ENCODE results near the gene KPTN.

Gene KPTN

DNA sequence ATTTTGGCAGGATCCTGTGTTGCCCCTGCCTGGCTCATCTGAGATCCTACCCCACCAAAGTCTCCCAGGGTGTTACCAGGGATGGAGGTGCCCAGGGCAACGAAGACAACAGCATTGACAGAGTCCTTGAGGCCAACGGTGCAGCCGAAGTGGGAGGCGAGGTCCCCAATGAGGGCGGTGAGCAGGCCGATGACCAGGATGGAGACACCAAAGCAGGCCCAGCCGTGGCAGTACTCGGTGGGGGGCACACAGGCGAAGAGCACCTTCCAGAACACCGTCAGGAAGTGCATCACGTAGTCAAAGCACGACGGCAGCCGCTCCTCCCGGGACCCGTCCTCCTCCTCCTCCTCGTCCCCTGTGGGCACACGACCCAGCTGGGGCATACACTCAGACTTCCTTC is 51.9 kb downstream of the KPTN start:
- DNase-seq = no peak

DNA sequence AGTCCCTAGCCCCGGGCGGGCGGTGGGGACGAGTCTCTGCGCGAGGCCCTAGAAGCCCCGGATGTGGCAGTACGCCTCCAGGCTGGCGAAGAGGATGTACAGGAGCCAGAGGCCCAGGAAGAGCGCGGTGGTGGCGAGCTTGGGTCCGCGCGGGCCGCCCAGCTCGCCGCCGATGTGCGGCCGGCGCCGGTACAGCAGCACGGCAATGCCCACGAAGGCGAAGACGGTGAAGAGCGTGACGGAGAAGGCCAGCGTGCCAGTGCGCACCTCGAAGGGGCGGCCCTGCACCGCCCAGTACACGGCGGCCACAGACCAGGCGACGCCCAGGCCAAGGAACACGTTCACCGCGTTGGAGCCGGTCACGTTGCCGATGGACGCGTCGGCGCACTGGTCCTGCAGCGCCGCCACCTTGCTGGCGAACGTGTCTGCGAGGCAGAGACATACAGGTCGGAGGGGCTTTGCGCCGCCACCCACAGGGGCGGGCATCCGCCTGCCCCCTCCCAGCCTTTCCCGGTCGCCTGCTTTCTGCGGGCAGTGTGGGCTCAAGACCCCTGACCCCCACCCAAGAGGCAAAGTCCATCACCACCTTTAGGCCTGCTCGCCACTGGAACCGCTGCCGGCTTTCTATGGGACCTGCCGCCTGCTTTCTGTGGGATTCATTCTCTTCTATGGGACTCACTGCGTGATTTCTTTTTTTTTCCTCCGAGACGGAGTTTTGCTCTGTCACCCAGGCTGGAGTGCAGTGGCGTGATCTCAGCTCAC is 53.8 kb downstream of the KPTN start:
- DNase-seq = no peak

DNA sequence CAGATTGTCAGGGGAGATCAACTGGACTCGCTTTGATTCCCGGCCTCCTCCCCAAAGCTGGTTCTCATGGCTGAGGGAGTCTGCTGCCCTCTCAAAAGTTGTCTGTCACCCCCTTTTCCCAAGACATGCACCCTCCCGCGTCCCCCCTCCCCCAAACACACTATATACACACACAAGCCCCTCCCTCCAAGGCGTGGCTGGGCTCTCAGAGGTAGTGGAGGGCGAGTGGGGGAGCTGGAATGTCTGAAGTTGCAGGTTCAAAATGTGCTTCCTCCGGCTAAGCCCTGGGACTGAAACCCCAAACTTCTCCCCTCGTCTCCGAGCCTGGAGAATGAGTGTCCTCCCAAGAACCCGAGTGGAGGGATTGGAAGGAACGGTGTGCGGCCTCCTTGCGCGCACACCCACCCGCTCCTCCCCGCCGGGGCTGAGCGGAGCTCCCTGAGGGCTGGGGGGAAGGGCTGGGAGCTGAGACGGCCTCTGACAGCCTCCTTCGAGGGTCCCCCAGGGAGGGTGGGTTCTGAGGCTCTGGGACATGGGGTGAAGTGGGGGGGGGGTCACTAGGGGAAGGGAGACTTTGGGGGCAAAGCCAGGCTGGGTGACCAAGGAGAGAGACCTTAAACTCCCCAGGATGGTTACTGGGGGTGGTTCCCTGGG is 54.8 kb downstream of the KPTN start:
- no peak for DNase-seq

DNA sequence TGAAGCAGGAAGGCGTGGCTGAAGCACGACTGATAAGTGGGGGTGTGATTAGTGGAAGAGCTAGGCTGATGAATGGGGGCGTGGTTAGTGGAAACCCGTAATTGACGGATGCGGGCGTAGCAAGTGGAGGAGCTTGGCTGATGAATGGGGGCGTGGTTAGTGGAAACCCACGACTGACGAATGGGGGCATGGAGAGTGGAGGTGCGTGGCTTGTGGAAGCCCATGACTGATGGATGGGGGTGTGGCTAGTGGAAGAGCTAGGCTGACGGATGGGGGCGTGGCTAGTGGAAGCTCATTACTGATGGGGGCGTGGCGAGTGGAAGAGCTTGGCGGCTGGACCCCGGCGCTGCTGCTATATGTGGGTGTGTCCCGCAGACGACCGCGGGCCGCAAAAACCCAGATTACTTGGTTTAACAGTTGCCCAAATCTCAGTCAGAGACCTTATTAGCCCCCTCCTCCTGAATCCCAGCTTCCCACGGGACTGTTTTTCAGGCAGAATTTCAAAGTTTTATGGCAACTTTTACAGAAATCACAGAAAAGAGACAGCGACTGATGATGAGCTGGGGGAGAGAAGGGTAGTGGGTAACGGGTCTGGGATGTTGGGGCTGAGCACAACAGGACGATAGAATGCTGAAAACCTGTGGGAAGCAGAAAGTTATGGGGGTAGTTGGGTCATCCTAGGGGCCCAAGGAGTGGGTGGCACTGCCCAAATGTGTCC is 55.7 kb downstream of the KPTN start:
- DNase-seq = peak; percentile 74

DNA sequence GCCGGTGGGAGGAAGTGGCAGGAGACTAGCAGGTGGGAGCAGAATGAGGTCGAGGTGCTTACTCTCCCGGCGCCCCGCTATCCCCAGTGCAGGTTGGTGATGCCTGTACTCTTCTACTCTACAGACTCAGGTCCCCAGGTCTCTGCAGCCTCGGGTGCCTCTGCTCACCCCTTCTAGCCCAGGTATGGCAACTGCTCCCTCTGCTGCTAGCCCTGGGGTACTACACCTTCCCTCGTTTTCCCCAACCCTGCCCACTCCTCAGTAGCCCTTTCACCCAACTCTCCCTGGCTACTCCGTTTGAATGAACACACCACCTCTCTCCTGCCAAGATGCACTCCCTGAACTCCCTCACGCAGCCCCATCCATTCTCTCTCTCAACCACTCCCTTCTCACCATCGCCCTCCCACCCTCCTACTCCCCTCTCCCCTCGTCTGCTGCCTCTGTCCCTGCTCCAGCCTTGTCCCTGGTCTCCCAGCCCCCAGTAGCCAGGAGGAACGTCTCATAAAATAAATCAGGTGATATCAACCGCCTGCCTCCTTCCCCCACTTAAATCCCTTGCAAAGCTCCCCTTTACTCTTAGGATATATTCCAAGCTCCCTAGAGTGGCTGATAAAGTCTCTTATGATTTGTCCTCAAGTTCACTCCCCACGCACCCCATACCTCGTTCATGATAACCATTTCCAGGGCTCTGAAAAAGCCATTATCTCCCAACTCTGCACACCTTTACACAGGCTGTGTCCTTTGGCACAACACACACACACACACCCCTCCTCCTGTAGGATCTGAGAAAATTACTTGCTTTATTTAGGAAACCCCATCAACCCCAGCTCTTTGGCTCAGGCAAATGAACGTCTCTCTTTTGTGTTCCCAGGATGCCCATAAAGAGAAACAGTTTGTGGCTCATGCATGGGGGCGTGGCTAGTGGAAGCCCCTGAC is 56.5 kb downstream of the KPTN start:
- peak; percentile 66 for DNase-seq

All from T-helper 9 cell (primary cell).